HG03135 (cell line): ENCODE data around the gene ICAM2.
"Not testable (repeated sequence)": the region's sequence is repeated elsewhere in the genome, so short reads cannot be mapped to it uniquely, and the experiment has no call there.

Experiments used
- ATAC-seq: cut with Tn5 transposase; IDR thresholded peaks from one replicate; pipeline ENCODE4 v1.9.1; 2021; ENCODE audit warnings: mild to moderate bottlenecking, moderate library complexity; ENCODE audit not compliant: unreplicated experiment

Gene ICAM2

GRCh38 chr17:63998050-63998720 is 22.2 kb downstream of the ICAM2 start, which contains the start of gene PRR29:
Gene PRR29 (plus strand): TSS chr17:63998351. CDS start chr17:63998365, 14 bp downstream.
- no peak for ATAC-seq

- ATAC-seq, result no peak
These were observed 22.9 kb downstream of the ICAM2 start for GRCh38 chr17:63997341-63998048.

- no peak for ATAC-seq
These were observed 23.8 kb downstream of the ICAM2 start for GRCh38 chr17:63996430-63997182.

- no peak for ATAC-seq
These were observed 24.8 kb downstream of the ICAM2 start for GRCh38 chr17:63995626-63996025.

GRCh38 chr17:63993368-63993985 is 27.0 kb downstream of the ICAM2 start:
- no peak for ATAC-seq

- no peak for ATAC-seq
These were observed 28.8 kb downstream of the ICAM2 start for GRCh38 chr17:63991611-63992010.

GRCh38 chr17:63989622-63990345 is 30.6 kb downstream of the ICAM2 start:
- ATAC-seq, result no peak

- no peak for ATAC-seq
These were observed 31.5 kb downstream of the ICAM2 start for GRCh38 chr17:63988741-63989621.

GRCh38 chr17:63988127-63988478 is 32.3 kb downstream of the ICAM2 start:
- no peak for ATAC-seq

- no peak for ATAC-seq
These were observed 33.0 kb downstream of the ICAM2 start for GRCh38 chr17:63987221-63988126.

GRCh38 chr17:63986821-63987220 is 33.6 kb downstream of the ICAM2 start:
- no peak for ATAC-seq

- no peak for ATAC-seq
These were observed 34.9 kb downstream of the ICAM2 start for GRCh38 chr17:63985387-63986140.

GRCh38 chr17:63984651-63985386 is 35.6 kb downstream of the ICAM2 start:
- no peak for ATAC-seq

GRCh38 chr17:63984236-63984635 is 36.2 kb downstream of the ICAM2 start:
- no peak for ATAC-seq

GRCh38 chr17:63983320-63983719 is 37.1 kb downstream of the ICAM2 start:
- no peak for ATAC-seq

GRCh38 chr17:63982641-63983040 is 37.8 kb downstream of the ICAM2 start:
- ATAC-seq, result not testable (repeated sequence)
